Osteocyte (in vitro differentiated cells): ENCODE results near the gene KCNH2. TPM values are rescaled to one million over a fixed set of nuclear protein-coding genes. Genes with fewer than 3 reads are reported as not detected.

ENCODE experiments used
- DNase-seq: peaks from one replicate; pipeline ENCODE4 v3.0.0; 2021; ENCODE audit warnings: mixed read lengths; ENCODE audit not compliant: unreplicated experiment; ENCODE audit errors: extremely low spot score
- H3K27ac Mint-ChIP-seq: one replicate; pipeline ENCODE4 v1.8.0; 2021; ENCODE audit warnings: mild to moderate bottlenecking, mixed read lengths; ENCODE audit not compliant: unreplicated experiment
- H3K27me3 Mint-ChIP-seq: one replicate; pipeline ENCODE4 v1.8.0; 2021; ENCODE audit warnings: mixed read lengths; ENCODE audit not compliant: unreplicated experiment
- H3K36me3 Mint-ChIP-seq: one replicate; pipeline ENCODE4 v1.8.0; 2021; ENCODE audit warnings: mixed read lengths; ENCODE audit not compliant: unreplicated experiment
- H3K4me1 Mint-ChIP-seq: one replicate; pipeline ENCODE4 v1.8.0; 2021; ENCODE audit warnings: mixed read lengths; ENCODE audit not compliant: unreplicated experiment
- H3K4me3 Mint-ChIP-seq: one replicate; pipeline ENCODE4 v1.8.0; 2021; ENCODE audit warnings: mild to moderate bottlenecking, moderate library complexity, mixed read lengths; ENCODE audit not compliant: unreplicated experiment
- H3K9me3 Mint-ChIP-seq: one replicate; pipeline ENCODE4 v1.8.0; 2021; ENCODE audit warnings: mixed read lengths; ENCODE audit not compliant: unreplicated experiment
- total RNA-seq: library from RNA; stranded (reverse); gene quantifications from 2 replicates; pipeline ENCODE4 v1.2.1, GENCODE V29; 2021
- TF ChIP-seq, protein P1 (sequence below): fragments of 200-600 bp; sonication (generic); IDR thresholded peaks from 2 replicates; pipeline ENCODE4 v1.5.0; 2021; ENCODE audit warnings: antibody characterized with exemption, mild to moderate bottlenecking, moderate library complexity

KCNH2 gene
- total RNA-seq, 1 donor from 2014 or later, result not detected

GRCh38 chr7:151008143-151008510, 30.0 kb upstream of the KCNH2 start:
- no peak for DNase-seq
- H3K36me3 Mint-ChIP-seq, result no peaks in the 10 kb centered on the region
- H3K4me1 Mint-ChIP-seq, result peaks cover 24% of the 10 kb centered on the region
- TF ChIP-seq, protein P1, sequence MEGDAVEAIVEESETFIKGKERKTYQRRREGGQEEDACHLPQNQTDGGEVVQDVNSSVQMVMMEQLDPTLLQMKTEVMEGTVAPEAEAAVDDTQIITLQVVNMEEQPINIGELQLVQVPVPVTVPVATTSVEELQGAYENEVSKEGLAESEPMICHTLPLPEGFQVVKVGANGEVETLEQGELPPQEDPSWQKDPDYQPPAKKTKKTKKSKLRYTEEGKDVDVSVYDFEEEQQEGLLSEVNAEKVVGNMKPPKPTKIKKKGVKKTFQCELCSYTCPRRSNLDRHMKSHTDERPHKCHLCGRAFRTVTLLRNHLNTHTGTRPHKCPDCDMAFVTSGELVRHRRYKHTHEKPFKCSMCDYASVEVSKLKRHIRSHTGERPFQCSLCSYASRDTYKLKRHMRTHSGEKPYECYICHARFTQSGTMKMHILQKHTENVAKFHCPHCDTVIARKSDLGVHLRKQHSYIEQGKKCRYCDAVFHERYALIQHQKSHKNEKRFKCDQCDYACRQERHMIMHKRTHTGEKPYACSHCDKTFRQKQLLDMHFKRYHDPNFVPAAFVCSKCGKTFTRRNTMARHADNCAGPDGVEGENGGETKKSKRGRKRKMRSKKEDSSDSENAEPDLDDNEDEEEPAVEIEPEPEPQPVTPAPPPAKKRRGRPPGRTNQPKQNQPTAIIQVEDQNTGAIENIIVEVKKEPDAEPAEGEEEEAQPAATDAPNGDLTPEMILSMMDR, result no peak
- H3K27ac Mint-ChIP-seq, result no peak overlapping the region
- peaks cover 19% of the 10 kb centered on the region for H3K27me3 Mint-ChIP-seq
- H3K9me3 Mint-ChIP-seq, result no peaks in the 10 kb centered on the region
- no peak overlapping the region for H3K4me3 Mint-ChIP-seq

DNA sequence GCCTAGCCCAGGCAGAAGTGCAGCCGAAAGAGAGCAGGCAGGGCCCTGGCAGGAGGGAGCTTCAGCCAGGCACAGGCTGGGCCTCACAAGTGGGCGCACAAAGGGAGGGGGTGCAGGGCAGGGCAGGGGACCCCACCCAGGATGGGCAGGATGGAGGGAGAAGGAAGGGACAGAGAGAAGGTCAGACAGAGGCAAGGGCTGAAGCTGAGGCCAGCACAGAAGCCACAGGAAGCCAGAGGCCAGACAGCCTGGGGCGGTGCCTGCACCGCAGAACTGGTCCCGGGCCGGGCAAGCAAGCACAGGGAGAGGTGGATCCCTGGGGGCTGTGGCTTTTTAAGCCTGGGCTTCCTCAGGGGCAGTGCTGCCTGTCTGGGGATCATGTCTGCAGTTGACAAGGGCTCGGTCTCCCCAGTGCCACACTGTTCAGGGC, 29.4 kb upstream of the KCNH2 start:
- no peaks in the 10 kb centered on the region for H3K36me3 Mint-ChIP-seq
- H3K27ac Mint-ChIP-seq, result no peak overlapping the region
- no peak overlapping the region for H3K4me3 Mint-ChIP-seq
- TF ChIP-seq, protein P1, result no peak
- peaks cover 20% of the 10 kb centered on the region for H3K27me3 Mint-ChIP-seq
- peaks cover 22% of the 10 kb centered on the region for H3K4me1 Mint-ChIP-seq
- H3K9me3 Mint-ChIP-seq, result no peaks in the 10 kb centered on the region
- no peak for DNase-seq

GRCh38 chr7:151006590-151007300, 28.6 kb upstream of the KCNH2 start:
- Mint-ChIP-seq H3K36me3 (no peaks in the 10 kb centered on the region), H3K4me1 (peaks cover 17% of the 10 kb centered on the region), H3K4me3 (no peak overlapping the region), H3K27ac (no peak overlapping the region), H3K27me3 (peaks cover 20% of the 10 kb centered on the region), H3K9me3 (no peaks in the 10 kb centered on the region)
- DNase-seq, result no peak
- TF ChIP-seq, protein P1, result no peak

- Mint-ChIP-seq H3K36me3 (no peaks in the 10 kb centered on the region), H3K9me3 (no peaks in the 10 kb centered on the region), H3K4me1 (peaks cover 16% of the 10 kb centered on the region), H3K4me3 (no peak overlapping the region), H3K27me3 (peaks cover 20% of the 10 kb centered on the region), H3K27ac (no peak overlapping the region)
- DNase-seq, result no peak
- TF ChIP-seq, protein P1, result no peak
Measured at GRCh38 chr7:151005566-151005965, 27.4 kb upstream of the KCNH2 start.

GRCh38 chr7:151003572-151003971, 25.5 kb upstream of the KCNH2 start:
- Mint-ChIP-seq H3K27ac (no peak overlapping the region), H3K9me3 (no peaks in the 10 kb centered on the region), H3K36me3 (no peaks in the 10 kb centered on the region), H3K4me1 (peaks cover 11% of the 10 kb centered on the region), H3K4me3 (no peak overlapping the region), H3K27me3 (peaks cover 20% of the 10 kb centered on the region)
- TF ChIP-seq, protein P1, result no peak
- no peak for DNase-seq
